Stimulated activated CD4-positive, alpha-beta T cell treated with anti-CD3 and anti-CD28 coated beads, Interleukin-4, amount 100 ng/mL, for 48 hours (primary cell): ENCODE data around the gene DPY19L2.
"Not testable (repeated sequence)": the region's sequence is repeated elsewhere in the genome, so short reads cannot be mapped to it uniquely, and the experiment has no call there.

Experiments
- DNase-seq, 2 donors: peaks; one replicate each; pipeline ENCODE4 v3.0.0-alpha.2; 2020; ENCODE audit warnings: low read depth in 2 of 2

Gene DPY19L2

DNA sequence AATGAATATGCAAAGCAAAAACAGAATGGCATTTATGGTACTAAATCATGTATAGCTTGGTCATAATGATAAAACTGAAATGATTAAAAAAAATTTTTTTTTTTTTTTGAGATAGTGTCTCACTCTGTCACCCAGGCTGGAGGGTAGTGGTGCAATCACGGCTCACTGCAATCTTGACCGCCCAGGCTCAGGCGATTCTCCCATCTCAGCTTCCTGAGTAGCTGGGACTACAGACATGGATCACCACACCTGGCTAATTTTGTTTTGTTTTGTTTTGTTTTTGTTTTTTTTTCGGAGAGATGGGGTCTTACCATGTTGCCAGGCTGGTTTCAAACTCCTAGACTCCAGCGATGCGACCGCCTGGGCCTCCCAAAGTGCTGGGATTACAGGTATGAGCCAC, 138.7 kb downstream of the DPY19L2 start:
- not testable (repeated sequence) for DNase-seq

DNA sequence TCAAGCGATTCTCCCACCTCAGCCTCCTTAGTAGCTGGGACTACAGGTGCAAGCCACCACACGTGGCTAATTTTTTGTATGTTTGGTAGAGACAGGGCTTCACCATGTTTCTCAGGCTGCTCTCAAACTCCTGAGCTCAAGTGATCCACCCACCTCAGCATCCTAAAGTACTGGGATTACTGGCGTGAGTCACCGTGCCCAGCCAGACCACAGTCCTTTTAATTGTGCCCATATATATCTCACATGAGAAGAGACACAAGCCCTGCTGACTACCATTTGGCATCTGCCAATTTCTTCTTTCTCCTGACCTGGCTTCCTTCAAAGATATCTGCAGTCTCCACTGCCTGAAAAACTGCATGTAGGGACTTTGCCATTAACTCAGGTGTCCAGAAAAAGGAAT, 142.5 kb downstream of the DPY19L2 start:
- DNase-seq: no peak

DNA sequence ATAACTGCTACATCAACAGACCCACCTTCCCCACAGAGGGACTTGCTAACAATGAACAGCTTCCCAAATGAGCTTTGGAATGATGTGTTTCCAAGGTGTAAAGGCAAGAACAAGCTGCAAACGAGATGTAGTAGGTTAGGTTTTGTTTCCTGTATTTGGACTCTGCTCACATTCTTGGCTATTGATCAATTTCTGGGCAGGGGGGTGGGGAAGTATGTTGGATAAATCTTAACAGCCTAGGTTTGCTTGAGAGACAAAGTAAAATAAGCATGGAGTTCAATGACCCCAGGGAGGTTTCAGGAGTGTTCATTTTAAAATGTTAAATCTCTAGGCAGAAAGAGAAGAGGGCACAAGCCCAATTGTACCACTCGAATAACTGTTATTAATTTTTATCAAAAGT, 146.6 kb downstream of the DPY19L2 start:
- no peak for DNase-seq
